Thoracic aorta (tissue), 2 donors: ENCODE measurements around the gene DGKD. TPM values are rescaled to one million over a fixed set of nuclear protein-coding genes. Genes with fewer than 3 reads are reported as not detected.

ENCODE experiments used
- ATAC-seq: fragments of 150-250 bp; one replicate; pipeline ENCODE4 v1.8.0; 2017; ENCODE audit warnings: low read depth; ENCODE audit not compliant: insufficient number of reproducible peaks, low FRiP score
- DNase-seq: peaks from one replicate; pipeline ENCODE4 v3.0.0-alpha.2; 2020; ENCODE audit warnings: low spot score
- H3K27ac ChIP-seq, 2 donors: fragments of 200-600 bp; sonication (generic); 1 replicate in 1 of 2; 2 replicates in 1 of 2; pipeline ENCODE4 v1.5.1; 2016; ENCODE audit warnings: mild to moderate bottlenecking in 2 of 2, moderate library complexity in 2 of 2
- H3K27me3 ChIP-seq: fragments of 200-600 bp; sonication (generic); replicated peaks from 2 replicates; pipeline ENCODE4 v1.6.0; 2016; ENCODE audit warnings: mild to moderate bottlenecking; ENCODE audit not compliant: insufficient read depth
- H3K36me3 ChIP-seq: fragments of 200-600 bp; sonication (generic); one replicate; pipeline ENCODE4 v1.5.1; 2016
- H3K4me1 ChIP-seq, 2 donors: fragments of 200-600 bp; sonication (generic); 1 replicate in 1 of 2; 2 replicates in 1 of 2; pipeline versions ENCODE4 v1.5.1 to v1.6.0; 2016; ENCODE audit warnings: low read depth in 2 of 2, mild to moderate bottlenecking in 1 of 2; ENCODE audit not compliant: control insufficient read depth in 1 of 2
- H3K4me3 ChIP-seq: fragments of 200-600 bp; sonication (generic); 2 replicates; pipeline ENCODE4 v1.5.1; 2016; ENCODE audit warnings: mild to moderate bottlenecking
- H3K9me3 ChIP-seq: fragments of 200-600 bp; sonication (generic); 2 replicates; pipeline ENCODE4 v1.5.1; 2016
- total RNA-seq, 2 donors: library from RNA; depleted of rRNA; stranded (reverse); fragments of >200 nt; gene quantifications; one replicate each; pipeline versions ENCODE4 v1.1.0 to v1.2.3, GENCODE V29; 2016
- TF ChIP-seq, protein P1 (sequence below): fragments of 200-600 bp; sonication (generic); IDR thresholded peaks from one replicate; pipeline ENCODE4 v1.5.1; 2019; ENCODE audit warnings: antibody characterized with exemption

The DGKD gene
- total RNA-seq, 2 donors from 2014 or later, result 47.3 to 47.9 TPM

DNA sequence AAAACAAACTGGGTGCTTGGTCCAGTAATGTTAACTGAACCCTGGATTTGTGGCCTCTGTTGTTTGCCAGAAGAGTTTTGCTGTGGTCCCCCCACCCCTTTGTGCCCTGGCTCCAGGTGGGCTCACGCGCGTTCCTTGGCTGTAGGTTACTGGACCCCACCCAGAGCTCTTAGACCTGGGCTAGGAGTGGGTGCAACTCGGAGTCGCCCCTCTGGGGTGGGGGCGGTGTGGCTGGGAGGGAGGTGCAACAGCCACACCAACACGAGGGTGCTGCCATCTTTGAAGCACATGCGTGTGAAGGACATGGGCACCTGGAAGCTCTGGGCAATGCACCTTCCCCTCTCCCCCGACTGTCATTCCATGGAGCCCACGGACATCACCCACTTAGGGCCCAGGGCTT is 119.6 kb downstream of the DGKD start:
- Histone ChIP-seq H3K27me3 (no peaks in the 10 kb centered on the region), H3K27ac (peak overlapping the region; percentile 60 to 62), H3K4me3 (no peak overlapping the region), H3K36me3 (peaks cover 4% of the 10 kb centered on the region), H3K4me1 (peaks cover 2 to 30% of the 10 kb centered on the region in 2 donors), H3K9me3 (no peaks in the 10 kb centered on the region)
- TF ChIP-seq, protein P1, sequence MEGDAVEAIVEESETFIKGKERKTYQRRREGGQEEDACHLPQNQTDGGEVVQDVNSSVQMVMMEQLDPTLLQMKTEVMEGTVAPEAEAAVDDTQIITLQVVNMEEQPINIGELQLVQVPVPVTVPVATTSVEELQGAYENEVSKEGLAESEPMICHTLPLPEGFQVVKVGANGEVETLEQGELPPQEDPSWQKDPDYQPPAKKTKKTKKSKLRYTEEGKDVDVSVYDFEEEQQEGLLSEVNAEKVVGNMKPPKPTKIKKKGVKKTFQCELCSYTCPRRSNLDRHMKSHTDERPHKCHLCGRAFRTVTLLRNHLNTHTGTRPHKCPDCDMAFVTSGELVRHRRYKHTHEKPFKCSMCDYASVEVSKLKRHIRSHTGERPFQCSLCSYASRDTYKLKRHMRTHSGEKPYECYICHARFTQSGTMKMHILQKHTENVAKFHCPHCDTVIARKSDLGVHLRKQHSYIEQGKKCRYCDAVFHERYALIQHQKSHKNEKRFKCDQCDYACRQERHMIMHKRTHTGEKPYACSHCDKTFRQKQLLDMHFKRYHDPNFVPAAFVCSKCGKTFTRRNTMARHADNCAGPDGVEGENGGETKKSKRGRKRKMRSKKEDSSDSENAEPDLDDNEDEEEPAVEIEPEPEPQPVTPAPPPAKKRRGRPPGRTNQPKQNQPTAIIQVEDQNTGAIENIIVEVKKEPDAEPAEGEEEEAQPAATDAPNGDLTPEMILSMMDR, result no peak
- ATAC-seq (no peak), DNase-seq (no peak)

DNA sequence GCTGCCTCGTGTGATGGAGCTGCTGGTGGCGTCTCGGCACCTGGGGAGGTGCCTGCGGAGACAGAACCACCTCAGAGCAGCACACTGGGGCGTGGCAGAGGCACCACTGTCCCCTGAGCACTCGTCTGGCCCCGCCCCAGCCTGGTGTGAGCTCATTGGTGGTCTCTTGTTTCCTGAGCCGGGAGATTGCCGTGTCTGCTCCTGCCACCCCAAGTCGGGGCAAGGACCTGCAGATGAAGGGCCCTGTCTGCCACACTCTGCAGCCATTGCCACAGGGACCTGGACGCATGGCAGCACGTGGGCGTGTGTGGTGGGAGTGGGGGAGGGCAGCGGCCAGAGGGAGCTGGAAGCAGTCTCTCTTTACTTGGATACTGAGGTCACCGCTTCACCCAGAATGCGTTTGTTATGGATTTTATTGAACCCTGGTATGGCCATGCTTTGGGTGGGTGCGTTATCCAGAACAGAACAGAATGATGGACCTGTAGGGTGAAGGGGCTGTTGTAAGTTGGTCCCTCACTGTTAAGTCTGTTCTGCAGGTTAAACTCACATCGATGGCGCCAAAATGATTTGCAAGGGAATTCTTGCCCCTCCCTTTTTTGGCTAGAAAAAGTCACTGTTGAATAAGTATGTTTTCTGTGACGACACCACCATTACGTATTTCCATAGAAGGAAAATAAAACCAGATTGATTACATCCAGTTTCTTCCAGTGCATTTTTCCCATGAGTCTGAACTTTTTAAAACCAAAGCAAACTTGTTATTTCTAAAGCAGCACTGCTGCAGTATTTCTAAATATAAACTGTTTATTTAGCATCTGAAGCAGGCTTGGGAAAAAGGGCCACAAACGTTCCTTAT is 120.2 kb downstream of the DGKD start:
- TF ChIP-seq, protein P1, result no peak
- peaks cover 4% of the 10 kb centered on the region for H3K36me3 ChIP-seq
- peak overlapping the region; percentile 60 to 62 for H3K27ac ChIP-seq
- no peak overlapping the region for H3K4me3 ChIP-seq
- peaks cover 2 to 25% of the 10 kb centered on the region in 2 donors for H3K4me1 ChIP-seq
- ATAC-seq (no peak), DNase-seq (no peak)
- H3K9me3 ChIP-seq, result no peaks in the 10 kb centered on the region
- H3K27me3 ChIP-seq, result no peaks in the 10 kb centered on the region

- no peak overlapping the region for H3K27ac ChIP-seq
- H3K27me3 ChIP-seq, result no peaks in the 10 kb centered on the region
- H3K36me3 ChIP-seq, result peaks cover 4% of the 10 kb centered on the region
- ATAC-seq, result no peak
- H3K4me3 ChIP-seq, result no peak overlapping the region
- peaks cover 2 to 27% of the 10 kb centered on the region in 2 donors for H3K4me1 ChIP-seq
- no peaks in the 10 kb centered on the region for H3K9me3 ChIP-seq
- TF ChIP-seq, protein P1, result no peak
- no peak for DNase-seq
Measured at GRCh38 chr2:233476063-233476410, 121.7 kb downstream of the DGKD start.

- no peak for DNase-seq
- Histone ChIP-seq H3K27me3 (no peaks in the 10 kb centered on the region), H3K4me3 (no peak overlapping the region), H3K36me3 (peaks cover 4% of the 10 kb centered on the region), H3K9me3 (no peaks in the 10 kb centered on the region), H3K4me1 (peaks cover 9 to 36% of the 10 kb centered on the region in 2 donors), H3K27ac (no peak overlapping the region)
- TF ChIP-seq, protein P1, result no peak
- no peak for ATAC-seq
Measured at GRCh38 chr2:233476651-233477547, 122.6 kb downstream of the DGKD start.
